H1 (cell line): ENCODE measurements around the gene VMP1. TPM values are rescaled to one million over a fixed set of nuclear protein-coding genes. Genes with fewer than 3 reads are reported as not detected.

Experiments
- CTCF ChIA-PET: fragments of 300-600 bp; sonication (Branson Sonifier 250); formaldehyde crosslinking; loops from one replicate; lab custom pipeline; 2021; ENCODE audit not compliant: partially characterized antibody; lab: Charles Lee
- POLR2A ChIA-PET: fragments of 300-600 bp; sonication (Branson Sonifier 250); formaldehyde crosslinking; loops from one replicate; lab custom pipeline; 2021; ENCODE audit warnings: inconsistent platforms; ENCODE audit not compliant: partially characterized antibody; lab: Charles Lee
- DNase-seq, 2 experiments: peaks; one replicate each; pipeline versions ENCODE4 v3.0.0 to v3.0.0-alpha.2; 2010 to 2022; ENCODE audit warnings: low spot score in 2 of 2, low read depth in 1 of 2, mixed read lengths in 1 of 2
- FAIRE-seq: peaks from 2 replicates; lab custom pipeline; 2011; peaks lifted over from hg19 to GRCh38; lab: Jason Lieb, UNC
- H2AFZ ChIP-seq: 2 replicates; pipeline ENCODE4 v1.8.1; 2012; ENCODE audit warnings: low read length, inconsistent platforms
- H2AK5ac ChIP-seq: 2 replicates; pipeline ENCODE4 v1.6.1; 2013; ENCODE audit warnings: low read depth, low read length
- H2BK120ac ChIP-seq: replicated peaks from 2 replicates; pipeline ENCODE3; 2013; ENCODE audit warnings: low read depth, low read length, inconsistent platforms
- H2BK12ac ChIP-seq: 2 replicates; pipeline ENCODE4 v1.6.1; 2013; ENCODE audit warnings: low read depth, low read length
- H2BK15ac ChIP-seq: 2 replicates; pipeline ENCODE4 v1.6.1; 2013; ENCODE audit warnings: low read length
- H2BK20ac ChIP-seq: 2 replicates; pipeline ENCODE4 v1.6.1; 2013; ENCODE audit warnings: low read length
- H2BK5ac ChIP-seq: 2 replicates; pipeline ENCODE4 v1.6.1; 2013; ENCODE audit warnings: low read depth, low read length
- H3K14ac ChIP-seq: 2 replicates; pipeline ENCODE4 v1.6.1; 2013; ENCODE audit warnings: inconsistent platforms; ENCODE audit not compliant: insufficient read length
- H3K18ac ChIP-seq: 2 replicates; pipeline ENCODE4 v1.6.1; 2013; ENCODE audit warnings: low read length; ENCODE audit errors: extremely low read depth
- H3K23ac ChIP-seq: 2 replicates; pipeline ENCODE4 v1.6.1; 2013; ENCODE audit warnings: inconsistent platforms; ENCODE audit not compliant: insufficient read length
- H3K23me2 ChIP-seq: 2 replicates; pipeline ENCODE4 v1.6.1; 2013; ENCODE audit warnings: low read depth, low read length
- H3K27ac ChIP-seq: 2 replicates; pipeline ENCODE4 v1.6.1; 2011; ENCODE audit warnings: low read depth, low read length, inconsistent platforms
- H3K27me3 ChIP-seq, 4 experiments: replicated peaks in 1 of 4; 1 replicate in 1 of 4; 2 replicates in 3 of 4; pipeline versions ENCODE4 v1.6.1 to v1.8.1; 2011 to 2013; ENCODE audit warnings: low read length in 3 of 4, mild to moderate bottlenecking in 3 of 4, inconsistent platforms in 2 of 4, mixed read lengths in 2 of 4, moderate library complexity in 1 of 4; ENCODE audit not compliant: control insufficient read depth in 3 of 4, insufficient read depth in 3 of 4; ENCODE audit errors: extremely low read depth in 1 of 4
- H3K36me3 ChIP-seq, 4 experiments: 2 replicates each; pipeline versions ENCODE4 v1.6.1 to v1.8.1; 2011 to 2013; ENCODE audit warnings: mild to moderate bottlenecking in 4 of 4, low read length in 3 of 4, moderate library complexity in 2 of 4, control low read depth in 1 of 4, inconsistent platforms in 1 of 4; ENCODE audit not compliant: insufficient read depth in 4 of 4, control insufficient read depth in 2 of 4
- H3K4ac ChIP-seq: replicated peaks from 2 replicates; pipeline ENCODE3; 2013; ENCODE audit warnings: low read length, low read depth, mixed read lengths, inconsistent platforms; ENCODE audit not compliant: insufficient read length
- H3K4me1 ChIP-seq, 4 experiments: replicated peaks in 1 of 4; 1 replicate in 1 of 4; 2 replicates in 3 of 4; pipeline versions ENCODE4 v1.6.1 to v1.8.1; 2011 to 2013; ENCODE audit warnings: low read length in 3 of 4, inconsistent platforms in 2 of 4, mixed read lengths in 1 of 4; ENCODE audit not compliant: insufficient read depth in 4 of 4, control insufficient read depth in 3 of 4
- H3K4me2 ChIP-seq, 2 experiments: 2 replicates each; pipeline versions ENCODE4 v1.6.1 to v1.8.1; 2011 to 2013; ENCODE audit warnings: low read depth in 2 of 2, low read length in 2 of 2, control low read depth in 1 of 2, inconsistent platforms in 1 of 2, mild to moderate bottlenecking in 1 of 2; ENCODE audit not compliant: insufficient read depth in 1 of 2
- H3K4me3 ChIP-seq, 4 experiments: fragments of 200-600, 300-600 bp in 1 of 4; sonication (generic), shearing (Covaris generic), sonication (Bioruptor Twin) in 1 of 4; 2 replicates each; pipeline versions ENCODE4 v1.5.1 to v1.8.1; 2011 to 2016; ENCODE audit warnings: low read length in 4 of 4, low read depth in 3 of 4, control low read depth in 2 of 4, inconsistent platforms in 2 of 4, mild to moderate bottlenecking in 2 of 4, mixed read lengths in 1 of 4, moderate library complexity in 1 of 4; ENCODE audit not compliant: insufficient read depth in 2 of 4; ENCODE audit errors: extremely low read depth in 1 of 4
- H3K56ac ChIP-seq: replicated peaks from 2 replicates; pipeline ENCODE3; 2013; ENCODE audit warnings: low read depth, mild to moderate bottlenecking, mixed read lengths, low read length, inconsistent platforms; ENCODE audit not compliant: insufficient read length
- H3K79me1 ChIP-seq: 2 replicates; pipeline ENCODE4 v1.6.1; 2013; ENCODE audit warnings: low read depth, low read length, control low read depth
- H3K79me2 ChIP-seq, 2 experiments: 2 replicates each; pipeline versions ENCODE4 v1.6.1 to v1.8.1; 2012 to 2013; ENCODE audit warnings: low read length in 2 of 2, mild to moderate bottlenecking in 2 of 2, inconsistent platforms in 1 of 2; ENCODE audit not compliant: insufficient read depth in 2 of 2, control insufficient read depth in 1 of 2
- H3K9ac ChIP-seq, 4 experiments: replicated peaks in 1 of 4; 1 replicate in 1 of 4; 2 replicates in 3 of 4; pipeline versions ENCODE4 v1.6.1 to v1.8.1; 2011 to 2013; ENCODE audit warnings: low read depth in 3 of 4, low read length in 3 of 4, control low read depth in 2 of 4, mild to moderate bottlenecking in 2 of 4, moderate library complexity in 2 of 4, inconsistent platforms in 1 of 4; ENCODE audit errors: extremely low read depth in 1 of 4
- H3K9me3 ChIP-seq, 2 experiments: 2 replicates each; pipeline versions ENCODE4 v1.6.1 to v1.8.1; 2012 to 2013; ENCODE audit warnings: mild to moderate bottlenecking in 2 of 2, moderate library complexity in 2 of 2, control low read depth in 1 of 2, inconsistent platforms in 1 of 2, low read depth in 1 of 2, low read length in 1 of 2, mixed read lengths in 1 of 2; ENCODE audit not compliant: insufficient read depth in 2 of 2
- H4K20me1 ChIP-seq, 2 experiments: replicated peaks in 1 of 2; 2 replicates each; pipeline versions ENCODE3 to v1.8.1; 2011 to 2013; ENCODE audit warnings: inconsistent platforms in 2 of 2, low read length in 2 of 2, mild to moderate bottlenecking in 1 of 2; ENCODE audit not compliant: insufficient read depth in 2 of 2, control insufficient read depth in 1 of 2
- H4K5ac ChIP-seq: 2 replicates; pipeline ENCODE4 v1.6.1; 2013; ENCODE audit warnings: low read length, low read depth, mixed read lengths, inconsistent platforms; ENCODE audit not compliant: insufficient read length
- H4K8ac ChIP-seq: 2 replicates; pipeline ENCODE4 v1.8.0; 2013; ENCODE audit warnings: mild to moderate bottlenecking, moderate library complexity, low read length, inconsistent platforms; ENCODE audit not compliant: insufficient read depth; ENCODE audit errors: extremely low read depth
- H4K91ac ChIP-seq: replicated peaks from 2 replicates; pipeline ENCODE3; 2013; ENCODE audit warnings: low read length, mixed read lengths, inconsistent platforms; ENCODE audit not compliant: insufficient read length
- ATF3 ChIP-seq: IDR thresholded peaks from 2 replicates; pipeline ENCODE4 v1.6.1; 2011; ENCODE audit warnings: low read depth, mild to moderate bottlenecking, low read length; ENCODE audit not compliant: insufficient read depth
- EGR1 ChIP-seq: IDR thresholded peaks from 2 replicates; pipeline ENCODE4 v1.6.1; 2011; ENCODE audit warnings: low read depth, low read length, borderline replicate concordance
- JUN ChIP-seq: IDR thresholded peaks from 2 replicates; pipeline ENCODE4 v1.6.1; 2011; ENCODE audit warnings: low read depth, mild to moderate bottlenecking, improper control_type of control experiment, low read length
- JUND ChIP-seq: IDR thresholded peaks from 2 replicates; pipeline ENCODE4 v1.6.1; 2011; ENCODE audit warnings: mild to moderate bottlenecking, improper control_type of control experiment, low read length
- POU5F1 ChIP-seq: IDR thresholded peaks from 2 replicates; pipeline ENCODE4 v1.6.1; 2011; ENCODE audit warnings: low read depth, mild to moderate bottlenecking, low read length, moderate library complexity
- TEAD4 ChIP-seq: IDR thresholded peaks from 2 replicates; pipeline ENCODE4 v1.6.1; 2012; ENCODE audit warnings: low read depth, low read length, inconsistent platforms, mixed read lengths
- WGBS, 2 experiments: shearing (Covaris generic) in 1 of 2; methylation state at CpG; one replicate each; pipeline versions ENCODE4 v1.1.6 to v1.1.7; 2013 to 2015; ENCODE audit warnings: low lambda C conversion rate in 2 of 2, mixed read lengths in 2 of 2, inconsistent platforms in 1 of 2, low coverage in 1 of 2, missing lambda C conversion rate in 1 of 2; ENCODE audit not compliant: insufficient replicate concordance in 2 of 2, insufficient coverage in 1 of 2, insufficient read length in 1 of 2; ENCODE audit errors: extremely low coverage in 1 of 2, missing lambda C conversion rate in 1 of 2; 5-methylcytosine and 5-hydroxymethylcytosine counted together
- polyA plus RNA-seq, 7 experiments: library from polyadenylated mRNA; depleted of rRNA in 3 of 7; stranded (reverse) in 5 of 7; unstranded in 2 of 7; fragments of >200 nt in 5 of 7; fragments of 200-250 nt in 2 of 7; gene quantifications; 1 replicate in 5 of 7; 2 replicates in 1 of 7; 4 replicates in 1 of 7; pipeline versions ENCODE4 v1.2.1 to v1.2.3, GENCODE V29; 2011 to 2013; ENCODE audit warnings: missing spikeins in 2 of 7, mixed read lengths in 2 of 7
- total RNA-seq: library from RNA; stranded (reverse); fragmentation: NEBNext Ultra II Directional; extraction: Animal tissue kit (Norgen Biotek cat#: 25700); gene quantifications from 2 replicates; pipeline ENCODE4 v1.2.1, GENCODE V29; 2021

Gene VMP1
- total and polyA plus RNA-seq, 2 of the 8 experiments (the other 6 are each of a cell fraction or from before 2014, with no cell fraction given): 45.0 to 92.7 TPM

GRCh38 chr17:59793205-59793604 lies 85.8 kb downstream of the VMP1 start:
- Histone ChIP-seq H3K23me2 (no peaks in the 10 kb centered on the region), H2BK120ac (no peak overlapping the region), H3K27me3 (no peaks in the 10 kb centered on the region), H3K4ac (no peak overlapping the region), H3K36me3 (no peaks in the 10 kb centered on the region), H3K79me1 (no peaks in the 10 kb centered on the region), H4K91ac (no peak overlapping the region), H4K20me1 (no peaks in the 10 kb centered on the region), H3K4me3 (no peak overlapping the region), H2AFZ (no peak overlapping the region), H2BK5ac (no peak overlapping the region), H2BK20ac (no peak overlapping the region), H3K23ac (no peak overlapping the region), H2BK12ac (no peak overlapping the region), H3K4me2 (no peak overlapping the region), H2AK5ac (no peak overlapping the region), H3K79me2 (no peaks in the 10 kb centered on the region), H3K9me3 (no peaks in the 10 kb centered on the region), H3K27ac (no peak overlapping the region), H4K5ac (no peak overlapping the region), H3K9ac (no peak overlapping the region), H4K8ac (no peak overlapping the region), H3K4me1 (no peaks in the 10 kb centered on the region), H3K14ac (no peak overlapping the region), H2BK15ac (no peak overlapping the region), H3K56ac (no peak overlapping the region), H3K18ac (no peak overlapping the region)
- POLR2A ChIA-PET: no interaction called here
- FAIRE-seq: no peak
- CTCF ChIA-PET: interaction anchor here (0.6 kb wide), 1 partner anchor 86 kb away, joined by 3 read pairs; the partner anchor contains the start of gene PTRH2
- TF ChIP-seq ATF3: no peak
- TF ChIP-seq JUN: no peak
- TF ChIP-seq EGR1: no peak
- no peak for TF ChIP-seq TEAD4
- no peak for TF ChIP-seq JUND
- TF ChIP-seq POU5F1: no peak
- DNase-seq: no peak
- no CpG with 5 or more reads among the region's 6 CpGs for WGBS, 2 experiments
